Activated T-helper 1 cell treated with Interleukin-2 at 50 U/mL for 16 hours (primary cell): ENCODE data around the gene COCH.
"Not testable (repeated sequence)": the region's sequence is repeated elsewhere in the genome, so short reads cannot be mapped to it uniquely, and the experiment has no call there.

Experiments used
- DNase-seq: peaks from one replicate; pipeline ENCODE4 v3.0.0-alpha.2; 2020; ENCODE audit warnings: low read depth

COCH gene

GRCh38 chr14:30875788-30876053 lies 1.4 kb downstream of the COCH start:
- DNase-seq = no peak

GRCh38 chr14:30876692-30877091 lies 2.3 kb downstream of the COCH start:
- no peak for DNase-seq

DNA sequence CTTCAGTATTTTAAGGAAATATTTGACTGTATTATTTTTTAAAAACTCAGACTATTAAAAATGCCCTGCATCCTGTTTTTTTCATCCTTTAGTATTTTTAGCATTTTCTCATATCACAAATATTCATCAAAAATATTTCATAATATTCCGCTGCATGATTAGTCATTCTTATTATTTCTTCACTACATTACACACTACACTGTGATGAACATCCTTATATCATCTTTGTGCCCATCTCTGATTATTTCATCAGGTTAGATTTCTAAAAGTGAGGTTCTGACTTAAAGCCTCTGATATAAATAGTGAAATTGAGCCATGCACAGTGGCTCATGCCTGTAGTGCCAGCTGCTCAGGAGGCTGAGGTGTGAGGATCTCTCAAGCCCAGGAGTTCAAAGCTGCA lies 8.1 kb downstream of the COCH start:
- DNase-seq = no peak

DNA sequence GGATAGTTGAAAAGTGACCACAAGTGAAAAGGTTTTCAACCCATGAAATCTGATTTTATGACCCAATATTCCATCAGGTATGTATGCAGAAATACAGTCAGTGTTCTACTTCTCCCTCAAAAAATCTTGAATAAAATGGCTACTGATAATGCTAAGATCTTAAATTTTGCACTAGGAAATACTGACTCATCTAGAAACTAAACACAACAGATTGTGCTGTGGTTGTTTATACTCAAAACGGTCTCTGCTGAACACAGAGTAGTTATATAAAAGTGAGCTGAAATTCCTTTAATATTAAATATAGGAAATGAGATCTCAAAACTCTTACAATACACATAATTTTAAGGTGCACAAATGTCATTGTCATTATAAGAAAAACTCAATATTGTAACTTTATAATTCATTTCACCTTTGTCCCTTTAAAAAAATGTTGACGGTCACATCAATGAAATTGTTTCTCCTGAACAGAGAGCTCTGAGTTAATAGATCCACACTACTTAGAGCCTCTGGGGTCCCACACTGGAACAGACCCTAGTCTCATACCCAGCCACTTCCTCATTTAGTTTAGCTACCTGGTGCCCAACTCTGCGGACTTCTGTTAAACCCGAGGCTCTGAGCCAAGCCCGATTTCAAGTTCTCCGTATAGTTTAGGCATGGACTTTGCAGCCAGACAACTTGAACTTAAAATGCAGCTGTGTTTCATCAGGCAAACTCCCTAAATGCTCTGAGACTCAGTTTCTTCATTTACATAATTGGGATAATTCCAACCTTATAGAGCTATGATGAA lies 9.3 kb downstream of the COCH start:
- DNase-seq = no peak

DNA sequence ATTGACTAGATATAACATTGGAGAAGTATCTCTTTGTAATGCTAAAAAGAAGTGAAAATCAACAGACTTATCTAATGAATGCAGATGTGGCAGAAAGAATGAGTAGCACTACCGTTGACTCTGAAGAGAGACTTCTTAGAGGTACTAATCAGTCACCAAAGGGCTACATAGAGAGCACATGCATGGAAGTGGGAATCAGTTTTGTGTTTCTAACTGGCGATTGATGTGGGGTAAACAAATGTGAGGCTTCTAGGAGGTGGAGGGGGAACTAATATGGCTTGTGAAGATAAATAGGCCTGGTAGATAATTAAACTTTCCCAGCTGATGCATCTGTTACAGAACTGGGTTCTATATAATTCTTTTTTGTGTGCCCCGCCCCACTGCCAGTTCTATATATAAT lies 10.5 kb downstream of the COCH start:
- DNase-seq = no peak

DNA sequence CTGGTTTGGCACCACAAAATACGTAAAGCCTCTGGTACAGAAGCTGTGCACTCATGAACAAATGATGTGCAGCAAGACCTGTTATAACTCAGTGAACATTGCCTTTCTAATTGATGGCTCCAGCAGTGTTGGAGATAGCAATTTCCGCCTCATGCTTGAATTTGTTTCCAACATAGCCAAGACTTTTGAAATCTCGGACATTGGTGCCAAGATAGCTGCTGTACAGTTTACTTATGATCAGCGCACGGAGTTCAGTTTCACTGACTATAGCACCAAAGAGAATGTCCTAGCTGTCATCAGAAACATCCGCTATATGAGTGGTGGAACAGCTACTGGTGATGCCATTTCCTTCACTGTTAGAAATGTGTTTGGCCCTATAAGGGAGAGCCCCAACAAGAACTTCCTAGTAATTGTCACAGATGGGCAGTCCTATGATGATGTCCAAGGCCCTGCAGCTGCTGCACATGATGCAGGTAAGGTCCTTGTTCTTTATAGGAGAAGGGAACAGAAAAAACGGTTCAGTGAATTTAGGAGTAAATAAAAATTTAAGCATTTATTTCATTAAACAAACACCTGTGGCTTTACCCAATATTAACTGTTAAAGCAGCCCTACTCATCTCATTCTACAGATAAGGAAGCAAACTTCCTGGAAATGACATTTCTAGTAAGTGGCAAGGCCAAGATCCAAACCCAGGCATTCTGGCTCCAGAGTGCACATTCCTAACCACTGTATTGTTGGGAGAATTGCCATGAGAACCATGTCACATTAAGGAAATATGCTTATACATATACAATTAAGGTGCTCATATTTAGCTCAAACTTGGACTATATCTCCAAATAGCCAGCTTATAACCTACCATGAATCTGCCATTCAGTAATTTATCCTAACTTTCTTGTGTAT lies 11.7 kb downstream of the COCH start:
- DNase-seq = no peak

DNA sequence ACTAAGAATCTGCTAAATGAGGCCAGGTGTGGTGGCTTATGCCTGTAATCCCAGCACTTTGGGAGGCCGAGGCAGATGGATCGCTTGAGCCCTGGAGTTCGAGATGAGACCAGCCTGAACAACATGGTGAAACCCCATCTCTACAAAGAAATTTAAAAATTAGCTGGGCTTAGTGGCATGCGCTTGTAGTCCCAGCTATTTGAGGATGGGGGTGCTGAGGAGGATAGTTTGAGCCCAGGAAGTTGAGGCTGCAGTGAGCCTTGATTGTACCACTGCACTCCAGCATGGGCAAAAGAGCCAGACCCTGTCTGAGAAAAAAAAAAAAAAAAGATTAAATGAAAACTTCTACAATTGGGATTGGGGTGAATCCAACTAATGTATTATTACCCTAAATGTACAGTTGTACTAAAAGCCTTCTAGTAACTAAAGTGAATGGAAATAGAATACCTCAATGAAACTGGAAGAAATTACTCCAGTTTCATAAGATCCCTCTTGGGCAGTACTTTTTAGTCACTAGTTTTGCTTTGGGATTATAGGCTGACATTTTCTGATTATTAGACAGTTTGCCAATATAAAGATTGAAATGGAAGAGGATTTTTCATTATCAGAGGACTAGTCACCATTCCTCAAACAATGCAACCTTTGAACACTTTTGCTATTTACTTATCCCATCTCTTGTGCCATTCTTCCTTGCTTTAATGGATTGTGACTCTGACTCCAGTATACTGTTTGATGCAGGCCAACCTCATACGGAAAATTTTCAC lies 14.3 kb downstream of the COCH start:
- no peak for DNase-seq

GRCh38 chr14:30889244-30889594 lies 14.9 kb downstream of the COCH start:
- no peak for DNase-seq

- no peak for DNase-seq
Measured at GRCh38 chr14:30893819-30894218, 19.5 kb downstream of the COCH start.

DNA sequence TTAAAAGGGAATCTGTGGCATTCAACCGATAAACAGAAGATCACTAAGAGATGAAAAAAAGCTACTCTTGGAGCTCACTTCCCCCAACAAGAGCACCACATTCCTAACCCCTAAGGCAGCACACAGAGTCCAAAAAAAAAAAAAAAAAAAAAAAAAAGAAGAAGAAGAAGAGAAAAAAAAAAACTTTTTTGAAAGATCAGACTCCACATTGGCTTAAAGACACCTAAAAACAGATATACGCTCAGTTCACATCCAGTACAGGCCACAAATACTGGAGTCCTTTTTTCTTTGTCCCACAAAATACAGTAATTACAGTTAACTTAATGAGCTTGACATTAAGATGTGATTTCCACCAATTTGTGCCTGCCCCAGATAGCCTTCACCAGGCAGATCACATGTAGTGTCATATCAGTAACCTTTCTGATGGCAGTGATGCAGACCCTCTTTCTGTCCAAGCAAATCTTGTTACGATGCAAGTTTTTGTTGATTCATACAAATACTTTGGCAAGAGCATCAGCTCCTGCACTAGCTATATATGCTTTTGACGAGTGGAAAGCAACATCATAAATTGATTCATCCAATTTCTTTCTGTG lies 20.7 kb downstream of the COCH start:
- no peak for DNase-seq

DNA sequence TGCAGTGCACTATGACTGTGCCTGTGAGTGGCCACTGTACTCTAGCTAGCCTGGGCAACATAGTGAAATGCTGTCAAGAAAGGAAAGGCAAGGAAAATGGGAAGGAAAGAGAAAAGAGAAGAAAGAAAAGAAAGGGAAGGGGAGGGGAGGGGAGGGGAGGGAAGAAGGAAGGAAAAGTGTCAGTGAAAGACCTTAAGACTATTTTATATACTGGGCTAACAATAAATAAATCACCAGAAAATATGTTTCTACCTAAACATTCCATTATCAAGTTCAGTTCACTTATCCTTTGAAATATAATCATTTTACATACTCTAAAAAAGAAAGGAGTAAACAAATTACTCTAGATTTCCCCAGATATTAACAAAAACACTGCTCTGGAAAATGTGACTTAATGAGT lies 22.1 kb downstream of the COCH start:
- no peak for DNase-seq

DNA sequence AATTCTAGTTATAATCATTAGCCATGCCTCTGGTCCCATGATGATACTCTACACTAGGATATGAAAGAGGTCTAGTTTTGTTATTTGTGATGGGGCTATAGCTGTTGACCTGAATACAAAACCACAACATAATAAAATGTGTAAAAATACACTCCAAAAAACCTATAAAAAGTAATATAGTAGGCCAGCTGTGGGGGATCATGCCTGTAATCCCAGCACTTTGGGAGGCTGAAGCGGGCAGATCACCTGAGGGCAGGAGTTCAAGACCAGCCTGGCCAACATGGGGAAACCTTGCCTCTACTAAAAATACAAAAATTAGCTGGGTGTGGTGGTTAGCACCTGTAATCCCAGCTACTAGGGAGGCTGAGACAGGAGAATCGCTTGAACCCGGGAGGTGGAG lies 22.8 kb downstream of the COCH start:
- not testable (repeated sequence) for DNase-seq

- DNase-seq = no peak
Measured at GRCh38 chr14:30903285-30904124, 29.1 kb downstream of the COCH start.

GRCh38 chr14:30906752-30907658 lies 32.6 kb downstream of the COCH start:
- no peak for DNase-seq

GRCh38 chr14:30907659-30908057 lies 33.3 kb downstream of the COCH start:
- no peak for DNase-seq

GRCh38 chr14:30908826-30909225 lies 34.5 kb downstream of the COCH start:
- no peak for DNase-seq

- no peak for DNase-seq
Measured at GRCh38 chr14:30914812-30915211, 40.5 kb downstream of the COCH start.

DNA sequence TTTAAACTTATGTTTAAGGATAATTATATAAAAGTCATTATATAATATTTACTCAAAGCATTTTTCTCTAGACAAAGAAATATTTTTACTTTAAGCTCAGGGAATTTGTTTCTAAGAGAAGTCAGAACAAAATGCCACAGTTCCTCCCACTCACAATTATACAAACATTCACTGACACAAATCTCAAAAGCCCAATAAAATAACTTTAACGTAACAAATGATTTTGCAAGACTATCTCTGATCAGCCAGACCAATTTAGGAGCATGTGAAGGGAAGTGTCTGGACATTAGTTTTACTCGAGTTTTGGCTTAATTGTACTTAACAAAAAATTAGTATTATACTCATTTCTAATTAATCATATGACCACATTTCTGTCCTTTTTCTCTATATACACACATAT lies 41.2 kb downstream of the COCH start:
- no peak for DNase-seq

- DNase-seq = no peak
Measured at GRCh38 chr14:30921305-30921704, 46.9 kb downstream of the COCH start.

GRCh38 chr14:30921788-30922187 lies 47.4 kb downstream of the COCH start:
- DNase-seq = no peak

DNA sequence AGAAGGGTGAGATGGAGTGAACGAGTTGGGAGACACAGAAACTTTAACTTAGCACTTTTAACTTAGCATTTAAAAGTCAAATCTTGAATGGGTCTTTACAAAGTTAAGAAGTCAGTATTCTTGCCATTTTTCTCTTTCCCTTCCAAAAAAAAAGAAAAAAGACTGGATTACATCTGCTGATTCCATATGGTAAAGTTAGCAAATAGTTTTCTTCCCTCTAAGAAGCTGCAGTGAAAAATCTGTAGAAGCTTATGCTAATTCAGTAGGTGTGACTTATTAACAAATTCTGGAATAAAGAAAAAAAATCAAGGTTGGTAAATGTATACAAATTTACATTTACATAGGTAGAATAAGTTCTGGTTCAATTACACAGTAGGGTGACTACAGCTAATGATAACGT lies 50.9 kb downstream of the COCH start:
- no peak for DNase-seq
